Measurements from ENCODE around the gene DIPK1C.

Gene DIPK1C

DNA sequence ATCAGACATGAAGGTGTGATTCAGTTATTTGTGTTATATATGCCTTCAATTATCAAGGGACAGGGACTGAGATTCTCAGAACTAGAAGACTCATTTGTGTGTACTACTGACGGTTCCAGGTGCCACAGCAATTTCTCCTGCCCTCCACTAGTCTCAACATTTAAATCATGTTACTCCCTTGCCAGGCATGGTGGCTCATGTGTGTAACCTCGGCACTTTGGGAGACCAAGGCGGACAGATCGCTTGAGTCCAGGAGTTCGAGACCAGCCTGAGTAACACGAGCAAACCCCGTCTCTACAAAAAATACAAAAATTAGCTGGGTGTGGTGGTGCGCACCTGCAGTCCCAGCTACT is 40.2 kb upstream of the DIPK1C start:
- Histone ChIP-seq H3K9ac (ENCODE audit: low read depth, low read length, poor library complexity, severe bottlenecking) (peak overlapping the region; percentile 91), H4K20me1 (ENCODE audit: insufficient read depth, low read length, poor library complexity, severe bottlenecking) (peaks cover 13% of the 10 kb centered on the region), H3K4me2 (ENCODE audit: low read depth, low read length, poor library complexity, severe bottlenecking) (peak overlapping the region; percentile 100), H3K4me3 (ENCODE audit: low read length, poor library complexity, severe bottlenecking) (peak overlapping the region; percentile 76), H3F3A (ENCODE audit: low read depth) (no peaks in the 10 kb centered on the region), H2AFZ (ENCODE audit: low read length) (no peak overlapping the region), H3K4me1 (ENCODE audit: insufficient read depth, low read length, poor library complexity, severe bottlenecking) (peaks cover 31% of the 10 kb centered on the region), H3K27me3 (ENCODE audit: insufficient read depth, low read length, poor library complexity, severe bottlenecking) (no peaks in the 10 kb centered on the region), H3K79me2 (ENCODE audit: insufficient read depth, low read length) (peaks cover 42% of the 10 kb centered on the region), H3K9me2 (replicated peaks; ENCODE audit: low read depth, low read length) (no peaks in the 10 kb centered on the region), H3K9me3 (ENCODE audit: insufficient read depth, low read depth, low read length) (no peaks in the 10 kb centered on the region), H3K36me3 (ENCODE audit: insufficient read depth, low read length) (peaks cover 11% of the 10 kb centered on the region)
- TF ChIP-seq EZH2phosphoT487 (IDR thresholded peaks at IDR 0.05; ENCODE audit: borderline replicate concordance), result no peak

DNA sequence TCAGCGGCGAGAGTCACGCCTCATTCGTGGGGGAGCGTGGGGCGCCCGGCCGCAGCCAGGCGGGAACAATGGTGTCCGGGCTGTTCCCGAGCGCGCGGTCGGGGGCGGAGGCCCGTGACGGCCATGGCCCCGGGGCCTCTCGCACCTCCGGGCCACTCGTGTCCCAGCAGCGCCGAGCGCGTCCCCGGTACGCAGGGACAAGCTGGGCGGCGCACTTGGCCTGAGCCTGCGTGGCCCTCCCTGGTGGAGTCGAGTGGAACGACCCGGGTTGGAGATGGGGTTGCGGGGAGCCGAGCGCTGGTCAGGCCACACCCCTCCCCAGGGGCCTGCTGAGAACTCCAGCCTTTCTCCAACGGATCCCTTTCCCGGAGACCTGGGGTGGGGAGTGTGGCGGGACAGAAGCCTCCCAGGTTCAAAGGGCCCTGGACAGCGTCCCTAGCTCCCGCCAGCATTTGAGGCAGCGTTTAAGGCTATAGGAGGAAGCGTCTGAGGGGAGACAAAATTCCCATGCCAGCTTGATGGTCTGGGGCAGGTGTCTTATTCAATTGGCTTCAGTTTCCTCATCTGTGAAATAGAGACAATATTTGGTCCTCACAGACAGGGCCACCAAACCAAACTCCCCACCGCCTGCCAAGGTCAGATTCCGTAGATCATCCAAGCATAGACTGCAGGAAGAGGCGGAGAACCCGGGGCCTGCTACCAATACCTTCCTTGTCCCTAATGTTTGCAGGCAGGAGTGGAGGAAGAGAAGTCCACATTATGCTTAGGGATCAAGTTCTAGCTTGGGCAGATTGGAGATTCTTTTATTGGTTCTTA is 39.6 kb upstream of the DIPK1C start:
- Histone ChIP-seq H3K9me3 (ENCODE audit: insufficient read depth, low read depth, low read length) (no peaks in the 10 kb centered on the region), H3K36me3 (ENCODE audit: insufficient read depth, low read length) (peaks cover 7% of the 10 kb centered on the region), H3K4me2 (ENCODE audit: low read depth, low read length, poor library complexity, severe bottlenecking) (peak overlapping the region; percentile 100), H3F3A (ENCODE audit: low read depth) (no peaks in the 10 kb centered on the region), H4K20me1 (ENCODE audit: insufficient read depth, low read length, poor library complexity, severe bottlenecking) (peaks cover 13% of the 10 kb centered on the region), H3K4me1 (ENCODE audit: insufficient read depth, low read length, poor library complexity, severe bottlenecking) (peaks cover 31% of the 10 kb centered on the region), H2AFZ (ENCODE audit: low read length) (peak overlapping the region; percentile 90), H3K9ac (ENCODE audit: low read depth, low read length, poor library complexity, severe bottlenecking) (peak overlapping the region; percentile 91), H3K9me2 (replicated peaks; ENCODE audit: low read depth, low read length) (no peaks in the 10 kb centered on the region), H3K27me3 (ENCODE audit: insufficient read depth, low read length, poor library complexity, severe bottlenecking) (no peaks in the 10 kb centered on the region), H3K4me3 (ENCODE audit: low read length, poor library complexity, severe bottlenecking) (peak overlapping the region; percentile 76), H3K79me2 (ENCODE audit: insufficient read depth, low read length) (peaks cover 42% of the 10 kb centered on the region)
- TF ChIP-seq EZH2phosphoT487 (IDR thresholded peaks at IDR 0.05; ENCODE audit: borderline replicate concordance), result no peak
- TF ChIP-seq, protein P1, sequence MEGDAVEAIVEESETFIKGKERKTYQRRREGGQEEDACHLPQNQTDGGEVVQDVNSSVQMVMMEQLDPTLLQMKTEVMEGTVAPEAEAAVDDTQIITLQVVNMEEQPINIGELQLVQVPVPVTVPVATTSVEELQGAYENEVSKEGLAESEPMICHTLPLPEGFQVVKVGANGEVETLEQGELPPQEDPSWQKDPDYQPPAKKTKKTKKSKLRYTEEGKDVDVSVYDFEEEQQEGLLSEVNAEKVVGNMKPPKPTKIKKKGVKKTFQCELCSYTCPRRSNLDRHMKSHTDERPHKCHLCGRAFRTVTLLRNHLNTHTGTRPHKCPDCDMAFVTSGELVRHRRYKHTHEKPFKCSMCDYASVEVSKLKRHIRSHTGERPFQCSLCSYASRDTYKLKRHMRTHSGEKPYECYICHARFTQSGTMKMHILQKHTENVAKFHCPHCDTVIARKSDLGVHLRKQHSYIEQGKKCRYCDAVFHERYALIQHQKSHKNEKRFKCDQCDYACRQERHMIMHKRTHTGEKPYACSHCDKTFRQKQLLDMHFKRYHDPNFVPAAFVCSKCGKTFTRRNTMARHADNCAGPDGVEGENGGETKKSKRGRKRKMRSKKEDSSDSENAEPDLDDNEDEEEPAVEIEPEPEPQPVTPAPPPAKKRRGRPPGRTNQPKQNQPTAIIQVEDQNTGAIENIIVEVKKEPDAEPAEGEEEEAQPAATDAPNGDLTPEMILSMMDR (conservative IDR thresholded peaks at IDR 0.05; ENCODE audit: low read length), result no peak; the same call in 1 of the 2 replicates

DNA sequence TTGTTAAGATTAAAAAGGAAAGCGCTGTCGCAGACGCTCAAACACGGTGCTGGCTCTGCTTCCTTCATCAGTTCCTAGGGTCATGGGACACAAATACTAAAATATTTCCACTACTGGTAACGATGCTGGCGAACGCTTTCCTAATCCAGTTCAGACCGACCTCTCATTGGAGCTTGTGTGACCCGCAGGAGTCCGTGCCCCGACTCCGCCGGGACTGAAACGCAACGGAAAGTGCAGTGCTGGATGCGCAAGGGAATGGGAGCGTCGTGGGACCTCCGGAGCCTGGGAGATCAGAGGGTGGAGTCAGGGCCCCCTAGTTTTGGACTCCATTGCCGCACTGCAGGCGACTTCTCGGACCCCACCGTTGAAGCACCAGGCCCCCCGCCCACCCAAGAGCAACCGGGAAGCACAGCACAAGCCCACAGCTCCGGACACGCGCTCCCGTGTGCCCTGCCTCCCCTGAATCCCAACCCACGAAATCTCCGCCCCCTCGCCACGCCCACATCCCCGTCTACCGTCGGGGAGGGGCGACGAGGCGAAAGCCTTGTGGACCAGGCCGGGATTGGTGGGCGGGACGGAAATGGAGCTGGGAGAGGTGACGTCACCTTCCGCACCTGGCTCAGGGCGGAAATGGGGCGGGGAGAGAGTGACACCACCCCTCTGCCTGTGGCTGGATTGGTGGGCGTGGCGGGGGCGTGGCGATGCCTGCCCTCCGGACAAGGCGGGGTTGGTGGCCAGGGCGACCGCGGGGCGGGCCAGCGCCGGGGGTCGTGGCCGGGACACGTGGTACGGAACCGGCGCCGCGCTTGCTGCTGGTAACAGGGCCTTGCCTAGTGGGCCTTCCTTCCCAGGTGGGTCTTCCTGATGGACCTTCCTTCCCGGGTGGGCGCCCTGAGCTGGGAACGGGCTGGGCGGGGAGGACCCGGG is 38.7 kb upstream of the DIPK1C start, which contains the start of gene CNDP2:
CNDP2 (plus strand) TSS at position 783 of the 927 bp plus-strand sequence. CDS start 3,611 bp downstream, outside the sequence.
- H3K4me3 ChIP-seq (ENCODE audit: low read length, poor library complexity, severe bottlenecking), result peak within 1 kb of the TSS; percentile 76
- H3K4me1 ChIP-seq (ENCODE audit: insufficient read depth, low read length, poor library complexity, severe bottlenecking), result peaks cover 31% of the 10 kb centered on the region
- H3K79me2 ChIP-seq (ENCODE audit: insufficient read depth, low read length), result peaks cover 42% of the 10 kb centered on the region
- H4K20me1 ChIP-seq (ENCODE audit: insufficient read depth, low read length, poor library complexity, severe bottlenecking), result peaks cover 13% of the 10 kb centered on the region
- H3F3A ChIP-seq (ENCODE audit: low read depth), result no peaks in the 10 kb centered on the region
- H2AFZ ChIP-seq (ENCODE audit: low read length), result peak within 1 kb of the TSS; percentile 90
- peak within 1 kb of the TSS; percentile 100 for H3K4me2 ChIP-seq (ENCODE audit: low read depth, low read length, poor library complexity, severe bottlenecking)
- H3K9ac ChIP-seq (ENCODE audit: low read depth, low read length, poor library complexity, severe bottlenecking), result peak within 1 kb of the TSS; percentile 91
- no peak for TF ChIP-seq EZH2phosphoT487 (IDR thresholded peaks at IDR 0.05; ENCODE audit: borderline replicate concordance)
- no peaks in the 10 kb centered on the region for H3K36me3 ChIP-seq (ENCODE audit: insufficient read depth, low read length)
- H3K27me3 ChIP-seq (ENCODE audit: insufficient read depth, low read length, poor library complexity, severe bottlenecking), result no peaks in the 10 kb centered on the region
- no peaks in the 10 kb centered on the region for H3K9me3 ChIP-seq (ENCODE audit: insufficient read depth, low read depth, low read length)
- H3K9me2 ChIP-seq (replicated peaks; ENCODE audit: low read depth, low read length), result no peaks in the 10 kb centered on the region

DNA sequence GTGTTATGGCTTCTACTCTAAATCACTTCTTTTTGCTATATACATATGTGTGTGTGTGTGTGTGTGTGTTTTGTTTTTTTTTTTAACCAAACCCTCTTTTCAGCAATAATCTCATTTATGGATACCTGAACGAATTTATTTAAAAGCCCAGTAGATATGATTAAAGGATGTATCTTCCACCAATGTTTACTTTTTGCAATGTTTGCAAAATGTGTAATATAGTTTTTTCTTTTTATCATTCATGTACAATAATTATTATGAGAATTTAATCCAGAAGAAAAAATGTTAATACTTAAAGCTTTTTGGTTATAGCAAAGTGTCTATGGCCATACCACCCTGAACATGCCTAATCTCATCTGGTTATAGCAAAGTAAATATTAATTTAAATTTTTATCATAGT is 37.4 kb upstream of the DIPK1C start:
- TF ChIP-seq EZH2phosphoT487 (IDR thresholded peaks at IDR 0.05; ENCODE audit: borderline replicate concordance), result no peak
- TF ChIP-seq, protein P1 (conservative IDR thresholded peaks at IDR 0.05; ENCODE audit: low read length), result no peak
- H3K4me1 ChIP-seq (ENCODE audit: insufficient read depth, low read length, poor library complexity, severe bottlenecking), result peaks cover 22% of the 10 kb centered on the region
- H2AFZ ChIP-seq (ENCODE audit: low read length), result no peak overlapping the region
- no peaks in the 10 kb centered on the region for H3K27me3 ChIP-seq (ENCODE audit: insufficient read depth, low read length, poor library complexity, severe bottlenecking)
- H3K9ac ChIP-seq (ENCODE audit: low read depth, low read length, poor library complexity, severe bottlenecking), result no peak overlapping the region
- no peak overlapping the region for H3K4me3 ChIP-seq (ENCODE audit: low read length, poor library complexity, severe bottlenecking)
- H3K36me3 ChIP-seq (ENCODE audit: insufficient read depth, low read length), result no peaks in the 10 kb centered on the region
- no peak overlapping the region for H3K4me2 ChIP-seq (ENCODE audit: low read depth, low read length, poor library complexity, severe bottlenecking)
- peaks cover 13% of the 10 kb centered on the region for H4K20me1 ChIP-seq (ENCODE audit: insufficient read depth, low read length, poor library complexity, severe bottlenecking)
- H3K9me3 ChIP-seq (ENCODE audit: insufficient read depth, low read depth, low read length), result no peaks in the 10 kb centered on the region
- H3K79me2 ChIP-seq (ENCODE audit: insufficient read depth, low read length), result peaks cover 31% of the 10 kb centered on the region
- H3K9me2 ChIP-seq (replicated peaks; ENCODE audit: low read depth, low read length), result no peaks in the 10 kb centered on the region
- H3F3A ChIP-seq (ENCODE audit: low read depth), result no peaks in the 10 kb centered on the region
